ENCODE measurements around the gene TSHZ2. TPM values are rescaled to one million over a fixed set of nuclear protein-coding genes. Genes with fewer than 3 reads are reported as not detected.
A peak's percentile ranks its signal among the peaks of the same experiment; 100 is the strongest.
"Not testable (repeated sequence)": the region's sequence is repeated elsewhere in the genome, so short reads cannot be mapped to it uniquely, and the experiment has no call there.

The TSHZ2 gene
- total and polyA plus RNA-seq, 11 donors: 1.8 to 12.1 (median 3.7) TPM

DNA sequence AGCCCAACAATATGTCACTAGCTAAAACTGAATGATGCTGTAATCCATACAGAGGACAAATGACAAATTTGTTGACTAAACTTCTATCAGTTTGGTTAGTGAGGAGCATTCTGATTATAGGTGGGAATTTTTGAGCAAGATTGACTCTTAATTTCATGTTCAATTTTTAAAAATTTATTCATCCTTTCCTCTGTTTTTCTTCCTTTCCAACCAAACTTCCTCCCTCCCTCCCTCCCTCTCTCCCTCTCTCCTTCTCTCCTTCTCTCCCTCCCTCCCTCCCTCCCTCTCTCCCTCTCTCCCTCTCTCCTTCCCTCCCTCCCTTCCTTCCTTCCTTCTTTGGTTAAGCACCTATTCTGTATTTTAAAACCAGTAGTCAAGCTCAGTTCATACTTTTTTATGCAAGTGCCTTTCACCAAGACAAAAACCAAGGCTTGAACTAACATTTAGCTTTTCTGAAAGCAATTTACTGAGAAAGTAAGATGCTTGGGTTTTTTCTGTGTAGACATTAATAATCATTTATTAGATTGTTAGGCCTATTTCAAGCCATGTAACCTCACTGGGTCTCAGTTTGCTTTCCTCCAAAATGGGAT lies 112.3 kb downstream of the TSHZ2 start:
- Histone ChIP-seq H3K27ac (no peak overlapping the region), H3K4me3 (no peak overlapping the region), H3K9me3 (no peaks in the 10 kb centered on the region), H3K4me1 (peaks cover 0 to 13% (median 4%) of the 10 kb centered on the region in 12 donors), H3K36me3 (no peaks in the 10 kb centered on the region), H3K27me3 (no peaks in the 10 kb centered on the region)
- intact Hi-C loops (cut with DNase I): no loop called here
- ATAC-seq: no peak
- DNase-seq: no peak
- TF ChIP-seq, protein P1, sequence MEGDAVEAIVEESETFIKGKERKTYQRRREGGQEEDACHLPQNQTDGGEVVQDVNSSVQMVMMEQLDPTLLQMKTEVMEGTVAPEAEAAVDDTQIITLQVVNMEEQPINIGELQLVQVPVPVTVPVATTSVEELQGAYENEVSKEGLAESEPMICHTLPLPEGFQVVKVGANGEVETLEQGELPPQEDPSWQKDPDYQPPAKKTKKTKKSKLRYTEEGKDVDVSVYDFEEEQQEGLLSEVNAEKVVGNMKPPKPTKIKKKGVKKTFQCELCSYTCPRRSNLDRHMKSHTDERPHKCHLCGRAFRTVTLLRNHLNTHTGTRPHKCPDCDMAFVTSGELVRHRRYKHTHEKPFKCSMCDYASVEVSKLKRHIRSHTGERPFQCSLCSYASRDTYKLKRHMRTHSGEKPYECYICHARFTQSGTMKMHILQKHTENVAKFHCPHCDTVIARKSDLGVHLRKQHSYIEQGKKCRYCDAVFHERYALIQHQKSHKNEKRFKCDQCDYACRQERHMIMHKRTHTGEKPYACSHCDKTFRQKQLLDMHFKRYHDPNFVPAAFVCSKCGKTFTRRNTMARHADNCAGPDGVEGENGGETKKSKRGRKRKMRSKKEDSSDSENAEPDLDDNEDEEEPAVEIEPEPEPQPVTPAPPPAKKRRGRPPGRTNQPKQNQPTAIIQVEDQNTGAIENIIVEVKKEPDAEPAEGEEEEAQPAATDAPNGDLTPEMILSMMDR (IDR thresholded peaks at IDR 0.05): no peak
- TF ChIP-seq POLR2A (IDR thresholded peaks at IDR 0.05): no peak

DNA sequence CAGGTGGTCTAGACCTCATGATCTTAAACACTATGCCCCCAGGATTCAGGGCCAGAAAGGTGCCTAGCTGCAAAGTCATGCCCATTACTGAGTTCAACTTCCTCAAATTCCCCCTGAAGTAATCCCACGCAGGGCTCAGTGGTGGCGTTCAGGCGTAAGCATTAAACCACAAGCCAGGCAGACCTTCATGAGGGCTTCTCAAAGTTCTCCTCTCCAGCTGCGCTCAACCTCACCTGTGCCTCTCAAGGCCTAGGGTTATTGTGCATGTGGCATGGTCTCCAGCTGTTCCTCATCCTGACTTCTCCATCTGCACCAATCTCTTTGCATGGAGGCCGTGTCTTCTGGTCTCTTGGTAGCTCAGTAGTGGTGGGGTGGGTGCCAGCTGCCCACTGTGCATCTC lies 113.6 kb downstream of the TSHZ2 start:
- intact Hi-C loops (cut with DNase I): no loop called here
- H3K9me3 ChIP-seq: no peaks in the 10 kb centered on the region
- H3K27me3 ChIP-seq: no peaks in the 10 kb centered on the region
- no peak for TF ChIP-seq POLR2A (IDR thresholded peaks at IDR 0.05)
- TF ChIP-seq, protein P1 (IDR thresholded peaks at IDR 0.05): no peak
- no peaks in the 10 kb centered on the region for H3K36me3 ChIP-seq
- no peak overlapping the region for H3K27ac ChIP-seq
- no peak overlapping the region for H3K4me3 ChIP-seq
- no peak for ATAC-seq
- peaks cover 0 to 7% (median 0%) of the 10 kb centered on the region in 12 donors for H3K4me1 ChIP-seq
- 88 to 98% (median 93%) methylated on average over 5 of the region's 5 CpGs for WGBS, 4 donors
- no peak for DNase-seq

DNA sequence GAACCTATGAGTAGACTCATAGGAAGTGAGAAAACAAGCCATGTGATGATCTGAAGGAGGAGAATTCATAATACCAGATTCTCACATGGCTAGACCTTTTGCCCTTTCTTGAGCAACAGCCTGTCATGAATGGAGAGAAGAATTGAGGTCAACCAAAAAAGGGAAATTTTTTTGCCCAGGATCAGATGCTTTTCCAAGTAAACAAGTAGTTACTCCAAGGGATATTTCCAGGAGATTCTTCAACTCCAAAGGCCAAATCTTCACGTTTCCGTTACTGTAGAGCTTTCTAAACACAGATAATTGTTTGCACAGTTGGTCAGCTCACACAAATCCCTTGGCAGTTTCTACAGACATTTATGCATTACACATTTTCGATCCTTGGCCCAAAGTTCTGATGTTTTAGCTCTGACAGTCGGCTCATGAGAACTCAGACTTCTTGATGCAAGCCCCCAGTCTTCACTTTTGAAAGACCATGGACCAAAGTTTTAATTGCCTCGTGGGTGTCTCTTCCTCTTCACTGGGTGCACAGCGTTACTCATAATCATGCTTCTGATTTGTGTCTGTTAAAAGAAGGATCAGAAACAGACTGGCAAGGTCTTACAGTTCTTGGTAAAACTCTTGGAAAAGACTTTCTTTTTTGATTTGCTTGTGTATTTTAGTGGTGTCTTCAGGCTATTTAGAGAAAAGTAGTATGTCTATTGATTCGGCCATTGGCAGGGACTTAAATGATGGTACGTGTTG lies 115.0 kb downstream of the TSHZ2 start:
- intact Hi-C loops (cut with DNase I): no loop called here
- TF ChIP-seq POLR2A (IDR thresholded peaks at IDR 0.05): no peak
- TF ChIP-seq, protein P1 (IDR thresholded peaks at IDR 0.05): no peak

DNA sequence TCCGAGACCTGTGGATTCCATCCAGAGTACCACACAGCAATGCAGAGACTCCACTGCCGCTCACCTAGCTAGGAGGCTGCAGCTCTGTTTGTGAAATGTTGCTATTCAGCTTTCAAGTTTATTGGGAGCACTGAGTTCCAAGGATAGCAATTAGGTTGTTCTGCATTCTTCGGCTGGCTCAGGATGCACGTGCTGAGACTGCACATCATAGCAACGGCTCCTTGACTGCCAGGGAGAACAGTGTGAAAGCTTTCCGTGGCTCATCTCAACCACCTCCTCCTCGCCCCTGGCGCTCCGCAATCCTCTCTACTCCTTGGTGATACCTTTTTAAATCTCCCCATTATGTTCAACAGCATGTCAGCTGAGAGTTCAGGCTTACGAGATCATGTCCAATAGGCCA lies 116.6 kb downstream of the TSHZ2 start:
- Histone ChIP-seq H3K36me3 (no peaks in the 10 kb centered on the region), H3K4me3 (no peak overlapping the region), H3K27ac (no peak overlapping the region), H3K27me3 (no peaks in the 10 kb centered on the region), H3K9me3 (no peaks in the 10 kb centered on the region), H3K4me1 (peaks cover 0 to 4% (median 0%) of the 10 kb centered on the region in 12 donors)
- WGBS, 4 donors: 87 to 94% (median 90%) methylated on average over 10 of the region's 10 CpGs
- intact Hi-C loops (cut with DNase I): no loop called here
- ATAC-seq (no peak), DNase-seq (no peak)
- no peak for TF ChIP-seq POLR2A (IDR thresholded peaks at IDR 0.05)
- TF ChIP-seq, protein P1 (IDR thresholded peaks at IDR 0.05): no peak

More for the DNA sequence above, 115.0 kb downstream of the TSHZ2 start:
- Histone ChIP-seq H3K9me3 (no peaks in the 10 kb centered on the region), H3K27ac (peak overlapping the region in 5 of 12 donors; percentile 29 to 49 (median 44)), H3K27me3 (no peaks in the 10 kb centered on the region), H3K4me3 (no peak overlapping the region), H3K4me1 (peaks cover 0 to 4% (median 0%) of the 10 kb centered on the region in 12 donors), H3K36me3 (no peaks in the 10 kb centered on the region)
- ATAC-seq (peak in 3 of 4 donors; percentile 42 to 66 (median 56)), DNase-seq (no peak)
- WGBS, 4 donors: 73 to 80% (median 76%) methylated on average over 8 of the region's 8 CpGs

DNA sequence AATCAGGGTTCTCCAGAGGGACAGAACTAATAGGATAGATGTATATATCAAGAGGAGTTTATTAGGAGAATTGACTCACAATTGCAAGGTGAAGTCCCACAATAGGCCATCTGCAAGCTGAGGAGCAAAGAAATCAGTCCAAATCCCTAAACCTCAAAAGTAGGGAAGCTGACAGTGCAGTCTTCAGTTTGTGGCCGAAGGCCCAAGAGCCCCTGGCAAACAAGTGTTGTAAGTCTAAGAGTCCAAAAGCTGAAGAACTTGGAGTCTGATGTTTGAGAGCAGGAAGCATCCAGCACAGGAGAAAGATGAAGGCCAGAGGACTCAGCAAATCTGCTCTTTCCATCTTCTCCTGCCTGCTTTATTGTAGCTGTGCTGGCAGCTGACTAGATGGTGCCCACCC lies 117.7 kb downstream of the TSHZ2 start:
- ATAC-seq; intact Hi-C loops (cut with DNase I); H3K4me3 ChIP-seq; H3K27ac ChIP-seq; H3K27me3 ChIP-seq; H3K9me3 ChIP-seq; H3K36me3 ChIP-seq; H3K4me1 ChIP-seq: not testable (repeated sequence)
- peak in 1 of 5 donors; percentile 33 for DNase-seq
- 79 to 94% (median 89%) methylated on average over 1 of the region's 1 CpG for WGBS, 4 donors

Data from heart left ventricle (tissue), 16 donors.